Measurements from ENCODE around the gene NGDN. TPM values are rescaled to one million over a fixed set of nuclear protein-coding genes. Genes with fewer than 3 reads are reported as not detected.

NGDN gene
- total and polyA plus RNA-seq, 2 of the 8 experiments (the other 6 are each of a cell fraction or from before 2014, with no cell fraction given): 39.8 to 48.8 TPM

- no peak overlapping the region for H3K4ac ChIP-seq (replicated peaks; ENCODE audit: insufficient read length, low read depth, low read length)
- 77% methylated on average over 2 of the region's 2 CpGs; no CpG with 5 or more reads in 1 of the 2 experiments for WGBS, 2 experiments (ENCODE audit: extremely low coverage in 1 of 2, insufficient coverage in 1 of 2, insufficient read length in 1 of 2, insufficient replicate concordance in 2 of 2, low coverage in 1 of 2, low lambda C conversion rate in 2 of 2, missing lambda C conversion rate in 1 of 2)
- TF ChIP-seq SRF (IDR thresholded peaks at IDR 0.05; ENCODE audit: low read depth, low read length) (no peak), SIX5 (IDR thresholded peaks at IDR 0.05; ENCODE audit: low read depth, low read length) (no peak), CEBPB (IDR thresholded peaks at IDR 0.05; ENCODE audit: low read depth, low read length) (peak; percentile 97), SUZ12 (IDR thresholded peaks at IDR 0.05; ENCODE audit: low read length) (no peak), SAP30 (IDR thresholded peaks at IDR 0.05; ENCODE audit: insufficient read depth, insufficient replicate concordance, low read length) (no peak), RFX5 (IDR thresholded peaks at IDR 0.05; ENCODE audit: borderline replicate concordance, low read depth, low read length) (no peak), CHD1 (IDR thresholded peaks at IDR 0.05; ENCODE audit: low read depth, low read length) (no peak), YY1 (IDR thresholded peaks at IDR 0.05; ENCODE audit: low read depth, low read length) (no peak), EGR1 (IDR thresholded peaks at IDR 0.05; ENCODE audit: borderline replicate concordance, low read depth, low read length) (no peak), JUND (IDR thresholded peaks at IDR 0.05; ENCODE audit: low read length) (0 out of 2 replicates have a peak, but pooled peaks have one; percentile 21), MAX (IDR thresholded peaks at IDR 0.05) (no peak), CTBP2 (IDR thresholded peaks at IDR 0.05; ENCODE audit: borderline replicate concordance, insufficient read depth, insufficient read length, low read length) (no peak), TEAD4 (IDR thresholded peaks at IDR 0.05; ENCODE audit: low read depth, low read length) (0 out of 2 replicates have a peak, but pooled peaks have one; percentile 19), KDM5A (IDR thresholded peaks at IDR 0.05; ENCODE audit: low read length) (no peak)
Measured at GRCh38 chr14:23450379-23450778, 19.1 kb upstream of the NGDN start.

More at GRCh38 chr14:23450379-23450778, 19.1 kb upstream of the NGDN start:
- POLR2A ChIA-PET (ENCODE audit: partially characterized antibody): interaction anchor here (1.0 kb wide), 1 partner anchor 13 kb away, joined by 3 read pairs; no protein-coding TSS in a partner anchor
- no peaks in the 10 kb centered on the region for H3K36me3 ChIP-seq (ENCODE audit: control insufficient read depth in 2 of 4, insufficient read depth in 4 of 4, low read length in 3 of 4)
- H3K14ac ChIP-seq (ENCODE audit: insufficient read length): no peak overlapping the region
- H2BK5ac ChIP-seq (ENCODE audit: low read depth, low read length): no peak overlapping the region
- H3K9me3 ChIP-seq (ENCODE audit: insufficient read depth in 2 of 2, low read depth in 1 of 2, low read length in 1 of 2): no peaks in the 10 kb centered on the region; a peak in 1 of 4 replicates
- no peaks in the 10 kb centered on the region for H4K20me1 ChIP-seq (replicated peaks in 1 of 2; ENCODE audit: control insufficient read depth in 1 of 2, insufficient read depth in 2 of 2, low read length in 2 of 2)
- no peak overlapping the region for H2AK5ac ChIP-seq (ENCODE audit: low read depth, low read length)
- no peak for DNase-seq (ENCODE audit: low read depth in 1 of 2, low spot score in 2 of 2)
- no peak overlapping the region for H2AFZ ChIP-seq (ENCODE audit: low read length)
- H3K79me1 ChIP-seq (ENCODE audit: low read depth, low read length): no peaks in the 10 kb centered on the region
- H4K91ac ChIP-seq (replicated peaks; ENCODE audit: insufficient read length, low read length): no peak overlapping the region
- no peak overlapping the region for H2BK120ac ChIP-seq (replicated peaks; ENCODE audit: low read depth, low read length)
- no peak overlapping the region for H3K27ac ChIP-seq (ENCODE audit: low read depth, low read length)
- no peak overlapping the region for H3K23ac ChIP-seq (ENCODE audit: insufficient read length)
- H3K79me2 ChIP-seq (ENCODE audit: control insufficient read depth in 1 of 2, insufficient read depth in 2 of 2, low read length in 2 of 2): no peaks in the 10 kb centered on the region
- H3K4me3 ChIP-seq (ENCODE audit: extremely low read depth in 1 of 4, insufficient read depth in 2 of 4, low read depth in 3 of 4, low read length in 4 of 4): no peak overlapping the region
- peak; percentile 24 for FAIRE-seq
- peaks cover 0 to 2% (median 0%) of the 10 kb centered on the region in 4 experiments; a peak in 2 of 7 replicates for H3K4me1 ChIP-seq (replicated peaks in 1 of 4; ENCODE audit: control insufficient read depth in 3 of 4, insufficient read depth in 4 of 4, low read length in 3 of 4)
- H2BK12ac ChIP-seq (ENCODE audit: low read depth, low read length): no peak overlapping the region
- H3K27me3 ChIP-seq (replicated peaks in 1 of 4; ENCODE audit: control insufficient read depth in 3 of 4, extremely low read depth in 1 of 4, insufficient read depth in 3 of 4, low read length in 3 of 4): no peaks in the 10 kb centered on the region
- CTCF ChIA-PET (ENCODE audit: partially characterized antibody): interaction anchor here (0.7 to 2.5 kb wide), 7 partner anchors 11 to 92 kb away, joined by 3 to 11 read pairs (median 3); no protein-coding TSS in a partner anchor
- no peak overlapping the region for H4K8ac ChIP-seq (ENCODE audit: extremely low read depth, insufficient read depth, low read length)
- no peak overlapping the region for H3K56ac ChIP-seq (replicated peaks; ENCODE audit: insufficient read length, low read depth, low read length)
- H3K18ac ChIP-seq (ENCODE audit: extremely low read depth, low read length): no peak overlapping the region
- H4K5ac ChIP-seq (ENCODE audit: insufficient read length, low read depth, low read length): no peak overlapping the region
- H2BK20ac ChIP-seq (ENCODE audit: low read length): no peak overlapping the region
- no peaks in the 10 kb centered on the region for H3K23me2 ChIP-seq (ENCODE audit: low read depth, low read length)
- no peak overlapping the region for H3K9ac ChIP-seq (replicated peaks in 1 of 4; ENCODE audit: extremely low read depth in 1 of 4, low read depth in 3 of 4, low read length in 3 of 4)
- H3K4me2 ChIP-seq (ENCODE audit: insufficient read depth in 1 of 2, low read depth in 2 of 2, low read length in 2 of 2): no peak overlapping the region
- H2BK15ac ChIP-seq (ENCODE audit: low read length): no peak overlapping the region
